ENCODE measurements around the gene TBC1D7. TPM values are rescaled to one million over a fixed set of nuclear protein-coding genes. Genes with fewer than 3 reads are reported as not detected.

Gene TBC1D7
- total RNA-seq, 2 experiments from 2014 or later = 25.2 to 30.3 TPM

- Mint-ChIP-seq H3K27me3 (ENCODE audit: low read depth) (no peaks in the 10 kb centered on the region), H3K27ac (no peak overlapping the region), H3K36me3 (ENCODE audit: low read depth) (no peaks in the 10 kb centered on the region), H3K4me1 (ENCODE audit: low read depth) (peaks cover 8% of the 10 kb centered on the region), H3K4me3 (no peak overlapping the region), H3K9me3 (ENCODE audit: insufficient read depth) (no peaks in the 10 kb centered on the region)
- POLR2A ChIA-PET = no interaction called here
- ATAC-seq (no peak), DNase-seq (peak; percentile 41)
- CTCF ChIA-PET = interaction anchor here (1.0 kb wide), 1 partner anchor 314 kb away, joined by 3 read pairs; no protein-coding TSS in a partner anchor
Measured at GRCh38 chr6:13261464-13261994, 66.8 kb downstream of the TBC1D7 start.

- H3K27ac Mint-ChIP-seq = no peak overlapping the region
- DNase-seq = no peak
- no peaks in the 10 kb centered on the region for H3K27me3 Mint-ChIP-seq (ENCODE audit: low read depth)
- ChIA-PET CTCF (interaction anchor here (1.0 kb wide), 1 partner anchor 314 kb away, joined by 3 read pairs; no protein-coding TSS in a partner anchor), POLR2A (no interaction called here)
- no peaks in the 10 kb centered on the region for H3K9me3 Mint-ChIP-seq (ENCODE audit: insufficient read depth)
- peaks cover 8% of the 10 kb centered on the region for H3K4me1 Mint-ChIP-seq (ENCODE audit: low read depth)
- ATAC-seq = no peak
- H3K4me3 Mint-ChIP-seq = no peak overlapping the region
- no peaks in the 10 kb centered on the region for H3K36me3 Mint-ChIP-seq (ENCODE audit: low read depth)
Measured at GRCh38 chr6:13260831-13261230, 67.5 kb downstream of the TBC1D7 start.

GRCh38 chr6:13260101-13260598 lies 68.2 kb downstream of the TBC1D7 start:
- ChIA-PET POLR2A (no interaction called here), CTCF (no interaction called here)
- no peak overlapping the region for H3K27ac Mint-ChIP-seq
- H3K27me3 Mint-ChIP-seq (ENCODE audit: low read depth) = no peaks in the 10 kb centered on the region
- no peak for DNase-seq
- ATAC-seq = no peak
- no peaks in the 10 kb centered on the region for H3K36me3 Mint-ChIP-seq (ENCODE audit: low read depth)
- no peak overlapping the region for H3K4me3 Mint-ChIP-seq
- H3K9me3 Mint-ChIP-seq (ENCODE audit: insufficient read depth) = no peaks in the 10 kb centered on the region
- peaks cover 8% of the 10 kb centered on the region for H3K4me1 Mint-ChIP-seq (ENCODE audit: low read depth)

GRCh38 chr6:13259393-13259792 lies 68.9 kb downstream of the TBC1D7 start:
- DNase-seq (no peak), ATAC-seq (no peak)
- no peaks in the 10 kb centered on the region for H3K27me3 Mint-ChIP-seq (ENCODE audit: low read depth)
- POLR2A ChIA-PET = no interaction called here
- H3K9me3 Mint-ChIP-seq (ENCODE audit: insufficient read depth) = no peaks in the 10 kb centered on the region
- H3K4me3 Mint-ChIP-seq = no peak overlapping the region
- H3K4me1 Mint-ChIP-seq (ENCODE audit: low read depth) = peaks cover 10% of the 10 kb centered on the region
- CTCF ChIA-PET = no interaction called here
- no peak overlapping the region for H3K27ac Mint-ChIP-seq
- no peaks in the 10 kb centered on the region for H3K36me3 Mint-ChIP-seq (ENCODE audit: low read depth)

GRCh38 chr6:13256266-13257001 lies 71.9 kb downstream of the TBC1D7 start:
- no peak overlapping the region for H3K27ac Mint-ChIP-seq
- ATAC-seq (no peak), DNase-seq (no peak)
- no peaks in the 10 kb centered on the region for H3K36me3 Mint-ChIP-seq (ENCODE audit: low read depth)
- H3K27me3 Mint-ChIP-seq (ENCODE audit: low read depth) = peaks cover 4% of the 10 kb centered on the region
- peaks cover 7% of the 10 kb centered on the region for H3K4me1 Mint-ChIP-seq (ENCODE audit: low read depth)
- ChIA-PET CTCF (no interaction called here), POLR2A (no interaction called here)
- no peak overlapping the region for H3K4me3 Mint-ChIP-seq
- no peaks in the 10 kb centered on the region for H3K9me3 Mint-ChIP-seq (ENCODE audit: insufficient read depth)

Other genes with a start within 250 kb of the TBC1D7 start
- 1 to 10 TPM; 8.0 to 8.7 TPM for gene GFOD1, start 159.1 kb upstream of the TBC1D7 start, total RNA-seq
- 10 to 100 TPM in 1 of 2 experiments, 1 to 10 TPM in 1; 9.2 to 12.1 TPM for gene SIRT5, start 246.1 kb upstream of the TBC1D7 start, total RNA-seq

All from activated CD8-positive, alpha-beta T cell treated with anti-CD3 and anti-CD28 coated beads, Interleukin-2, amount 10 ng/mL, durations not matched to agents 7 days and 5 days (primary cell).